ENCODE data around the gene SYNE2.
A peak's percentile ranks its signal among the peaks of the same experiment; 100 is the strongest.

SYNE2 gene

GRCh38 chr14:63960926-63961567 is 108.2 kb downstream of the SYNE2 start:
- peaks cover 5% of the 10 kb centered on the region; the same call in 1 of the 2 replicates for H3K79me2 ChIP-seq (ENCODE audit: control insufficient read depth, low read length)
- H3K36me3 ChIP-seq (ENCODE audit: control insufficient read depth, low read length), result peaks cover 82% of the 10 kb centered on the region
- peaks cover 8% of the 10 kb centered on the region; the same call in 1 of the 2 replicates for H3F3A ChIP-seq (ENCODE audit: control insufficient read depth, insufficient read depth)
- H3K9me2 ChIP-seq (replicated peaks; ENCODE audit: control insufficient read depth, low read length), result no peaks in the 10 kb centered on the region
- peaks cover 35% of the 10 kb centered on the region for H3K4me1 ChIP-seq (ENCODE audit: control insufficient read depth, low read length)
- H3K4me3 ChIP-seq (ENCODE audit: low read length), result no peak overlapping the region
- H4K20me1 ChIP-seq (ENCODE audit: control insufficient read depth, insufficient read depth, low read depth, low read length), result no peaks in the 10 kb centered on the region
- H3K4me2 ChIP-seq (ENCODE audit: low read length), result peak overlapping the region; percentile 5; the same call in 1 of the 2 replicates
- H3K9me3 ChIP-seq (ENCODE audit: control insufficient read depth, insufficient read depth, low read length), result no peaks in the 10 kb centered on the region
- no peaks in the 10 kb centered on the region for H3K27me3 ChIP-seq (ENCODE audit: control insufficient read depth, low read length)
- no peak overlapping the region for H3K27ac ChIP-seq (ENCODE audit: low read depth, low read length)
- TF ChIP-seq CTCF (IDR thresholded peaks at IDR 0.05; ENCODE audit: low read depth, low read length, poor library complexity, severe bottlenecking) (no peak), EZH2phosphoT487 (IDR thresholded peaks at IDR 0.05; ENCODE audit: borderline replicate concordance, low read length) (no peak)

- no peaks in the 10 kb centered on the region for H4K20me1 ChIP-seq (ENCODE audit: control insufficient read depth, insufficient read depth, low read depth, low read length)
- peaks cover 85% of the 10 kb centered on the region for H3K36me3 ChIP-seq (ENCODE audit: control insufficient read depth, low read length)
- TF ChIP-seq CTCF (IDR thresholded peaks at IDR 0.05; ENCODE audit: low read depth, low read length, poor library complexity, severe bottlenecking), result no peak
- TF ChIP-seq EZH2phosphoT487 (IDR thresholded peaks at IDR 0.05; ENCODE audit: borderline replicate concordance, low read length), result no peak
- H3F3A ChIP-seq (ENCODE audit: control insufficient read depth, insufficient read depth), result peaks cover 10% of the 10 kb centered on the region; the same call in 1 of the 2 replicates
- H3K9me3 ChIP-seq (ENCODE audit: control insufficient read depth, insufficient read depth, low read length), result no peaks in the 10 kb centered on the region
- H3K4me1 ChIP-seq (ENCODE audit: control insufficient read depth, low read length), result peaks cover 35% of the 10 kb centered on the region
- no peaks in the 10 kb centered on the region for H3K27me3 ChIP-seq (ENCODE audit: control insufficient read depth, low read length)
- peak overlapping the region; percentile 23 for H3K27ac ChIP-seq (ENCODE audit: low read depth, low read length)
- no peaks in the 10 kb centered on the region for H3K9me2 ChIP-seq (replicated peaks; ENCODE audit: control insufficient read depth, low read length)
- no peak overlapping the region for H3K4me3 ChIP-seq (ENCODE audit: low read length)
- H3K4me2 ChIP-seq (ENCODE audit: low read length), result peak overlapping the region; percentile 28
- peaks cover 5% of the 10 kb centered on the region; the same call in 1 of the 2 replicates for H3K79me2 ChIP-seq (ENCODE audit: control insufficient read depth, low read length)
Measured at GRCh38 chr14:63962906-63963305, 110.1 kb downstream of the SYNE2 start.

GRCh38 chr14:63963439-63963838 is 110.6 kb downstream of the SYNE2 start:
- H3K36me3 ChIP-seq (ENCODE audit: control insufficient read depth, low read length), result peaks cover 87% of the 10 kb centered on the region
- peaks cover 12% of the 10 kb centered on the region; the same call in 1 of the 2 replicates for H3F3A ChIP-seq (ENCODE audit: control insufficient read depth, insufficient read depth)
- H3K27me3 ChIP-seq (ENCODE audit: control insufficient read depth, low read length), result no peaks in the 10 kb centered on the region
- no peak overlapping the region for H3K27ac ChIP-seq (ENCODE audit: low read depth, low read length)
- no peaks in the 10 kb centered on the region for H3K9me3 ChIP-seq (ENCODE audit: control insufficient read depth, insufficient read depth, low read length)
- H4K20me1 ChIP-seq (ENCODE audit: control insufficient read depth, insufficient read depth, low read depth, low read length), result no peaks in the 10 kb centered on the region
- peaks cover 5% of the 10 kb centered on the region; the same call in 1 of the 2 replicates for H3K79me2 ChIP-seq (ENCODE audit: control insufficient read depth, low read length)
- H3K9me2 ChIP-seq (replicated peaks; ENCODE audit: control insufficient read depth, low read length), result no peaks in the 10 kb centered on the region
- H3K4me1 ChIP-seq (ENCODE audit: control insufficient read depth, low read length), result peaks cover 35% of the 10 kb centered on the region
- no peak overlapping the region for H3K4me2 ChIP-seq (ENCODE audit: low read length)
- H3K4me3 ChIP-seq (ENCODE audit: low read length), result no peak overlapping the region
- TF ChIP-seq EZH2phosphoT487 (IDR thresholded peaks at IDR 0.05; ENCODE audit: borderline replicate concordance, low read length) (no peak), CTCF (IDR thresholded peaks at IDR 0.05; ENCODE audit: low read depth, low read length, poor library complexity, severe bottlenecking) (no peak)
